GM18870 (cell line): Measurements from ENCODE around the gene MXI1.

Experiments
- ATAC-seq: cut with Tn5 transposase; IDR thresholded peaks from one replicate; pipeline ENCODE4 v1.9.1; 2021; ENCODE audit warnings: moderate library complexity; ENCODE audit not compliant: unreplicated experiment

Gene MXI1

DNA sequence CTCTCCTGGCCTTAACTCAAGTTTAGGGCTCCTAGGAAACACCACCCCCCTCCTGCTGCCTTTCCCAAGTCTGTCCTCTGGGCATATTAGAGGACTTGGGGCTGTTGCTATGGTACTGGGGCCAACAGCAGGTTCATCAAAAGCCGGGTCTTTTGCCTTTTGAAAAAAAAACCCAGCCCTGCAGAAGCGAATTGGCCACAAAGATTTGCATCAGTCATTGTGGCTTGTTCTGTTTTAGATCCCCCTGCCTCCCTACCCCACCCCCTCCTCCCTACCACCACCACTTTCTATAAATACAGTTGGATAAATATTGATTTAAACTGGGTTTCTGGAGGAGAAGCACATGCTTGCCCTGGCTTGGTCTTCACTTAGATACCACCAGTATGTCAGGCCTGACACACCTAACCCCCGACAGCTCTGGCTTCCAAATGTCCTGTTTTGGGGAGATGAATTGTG lies 7.0 kb downstream of the MXI1 start:
- no peak for ATAC-seq

DNA sequence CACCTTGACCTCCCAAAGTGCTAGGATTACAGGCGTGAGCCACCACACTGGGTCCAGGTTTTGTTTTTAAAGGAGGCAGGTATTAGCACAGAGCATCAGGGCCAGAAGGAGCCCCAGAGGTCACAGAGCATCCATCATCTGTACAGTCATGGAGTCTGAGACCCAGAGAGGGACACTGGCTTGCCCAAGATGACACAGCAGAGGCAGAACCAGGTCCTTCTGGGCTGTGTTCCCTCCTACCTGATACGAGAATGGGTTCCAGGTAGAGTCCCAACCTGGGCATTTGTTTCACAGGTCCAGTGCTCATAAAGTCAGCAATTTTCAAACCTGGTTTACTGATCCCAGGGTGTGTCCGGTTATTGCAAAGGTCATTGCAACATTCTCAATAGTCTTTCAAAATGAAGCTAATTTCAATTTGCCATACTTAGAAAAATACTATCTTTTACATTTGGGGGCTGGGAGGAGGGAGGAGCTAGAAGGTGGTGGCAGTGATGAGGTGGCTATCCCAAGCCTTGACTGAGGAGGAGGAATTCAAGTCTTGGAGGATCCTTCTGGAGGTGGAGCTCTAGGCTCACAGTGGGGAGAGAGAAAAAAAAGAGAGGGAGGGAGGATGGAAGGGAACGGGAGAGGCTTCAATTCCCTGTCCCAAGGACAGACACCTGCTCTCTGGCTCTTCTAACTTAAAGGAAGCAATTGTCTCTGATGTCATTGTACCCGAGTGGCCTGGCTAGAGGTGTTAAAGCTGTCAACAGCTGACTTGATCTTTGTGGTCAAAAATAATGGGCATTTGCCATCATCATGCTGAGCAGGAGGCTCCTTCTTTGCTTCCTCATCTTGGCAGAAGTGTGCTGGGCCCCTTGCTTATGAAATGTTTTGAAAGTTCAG lies 8.1 kb downstream of the MXI1 start:
- no peak for ATAC-seq

DNA sequence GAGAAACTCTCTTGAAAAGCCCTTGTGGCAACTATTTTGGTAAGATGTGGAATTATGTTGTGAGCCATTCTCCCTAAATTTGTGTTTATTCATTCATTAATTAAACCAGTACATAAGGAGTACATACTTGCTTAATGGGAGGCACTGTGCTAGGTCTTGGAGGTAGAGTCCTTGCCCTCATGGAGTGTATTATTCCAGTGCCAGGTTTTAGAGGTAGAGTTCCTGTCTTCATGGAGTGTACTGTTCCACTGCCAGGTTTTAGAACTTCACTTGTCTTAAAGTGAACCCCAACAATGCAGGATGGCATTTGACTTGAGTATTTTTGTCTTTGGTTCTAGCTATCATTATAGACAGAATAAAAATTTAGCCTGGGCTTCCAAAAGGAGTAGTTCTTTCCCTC lies 8.8 kb downstream of the MXI1 start:
- ATAC-seq = no peak

DNA sequence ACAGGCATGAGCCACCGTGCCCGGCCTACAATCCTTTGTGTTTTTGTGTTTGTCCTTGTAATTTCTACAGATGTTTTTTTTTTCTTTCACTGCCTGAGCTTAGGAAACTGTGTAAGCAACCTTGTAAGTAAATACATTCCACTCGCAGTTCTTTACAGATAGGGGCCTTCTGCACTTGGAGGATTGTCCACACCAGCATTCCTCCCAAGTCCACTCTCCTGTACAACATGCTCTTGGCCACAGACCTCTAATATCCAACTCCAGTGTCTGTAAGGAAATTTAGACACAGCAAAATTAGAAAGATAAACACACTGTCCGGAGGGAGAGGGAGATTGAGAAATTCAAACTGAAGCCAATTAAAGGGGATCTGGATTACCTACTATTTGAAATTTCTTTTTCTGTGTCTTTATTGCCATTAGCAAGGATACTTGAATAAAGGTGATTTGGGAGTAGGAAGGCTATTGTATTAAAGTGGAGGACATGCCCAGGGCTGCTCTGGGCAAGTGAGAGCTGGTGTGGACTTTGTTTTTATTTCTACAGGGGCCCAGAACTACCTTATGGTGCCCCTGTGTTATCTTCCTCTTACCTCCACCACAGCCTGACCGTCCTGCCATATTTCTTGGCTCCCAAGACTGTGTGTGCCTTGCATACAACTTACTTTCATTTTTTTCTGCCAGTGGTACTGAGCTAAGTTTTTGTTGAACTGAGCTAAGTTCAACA lies 9.7 kb downstream of the MXI1 start:
- no peak for ATAC-seq

DNA sequence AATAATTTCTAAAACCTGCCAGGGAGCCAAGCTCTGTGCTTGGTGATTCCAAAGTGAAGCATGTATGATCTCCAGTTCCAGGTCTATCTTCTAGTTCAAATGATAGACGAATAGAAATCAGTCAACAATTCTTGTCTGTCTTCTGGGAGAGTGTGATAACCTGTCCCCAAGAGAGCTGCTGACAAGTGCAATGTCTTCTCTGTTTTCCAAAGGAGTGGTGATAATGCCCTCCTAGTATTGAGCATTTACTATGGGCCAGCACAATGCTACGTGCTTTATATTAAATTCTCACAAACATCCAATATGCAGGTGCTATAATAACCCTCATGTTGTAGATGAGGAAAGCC lies 10.2 kb downstream of the MXI1 start:
- ATAC-seq = no peak

GRCh38 chr10:110218632-110219031 lies 11.2 kb downstream of the MXI1 start:
- no peak for ATAC-seq

DNA sequence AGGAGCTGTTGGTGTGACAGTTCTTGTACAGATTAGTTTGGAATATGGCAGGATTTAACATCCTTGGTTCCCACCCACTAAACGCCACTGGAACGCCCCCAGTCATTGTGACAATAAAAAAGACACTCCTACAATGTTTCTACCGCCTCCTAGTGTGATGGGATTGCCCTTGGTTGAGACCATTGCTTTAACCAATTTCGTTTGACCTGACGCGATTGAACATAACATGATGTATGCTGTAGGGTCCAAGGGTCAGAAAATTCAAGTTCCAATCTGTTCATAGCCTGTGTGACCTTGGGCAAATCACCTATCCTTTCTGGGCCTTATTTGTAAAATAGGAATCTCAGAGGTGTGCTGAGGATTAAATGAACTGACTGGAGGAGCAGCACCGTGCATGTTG lies 12.5 kb downstream of the MXI1 start:
- ATAC-seq = no peak

GRCh38 chr10:110220398-110220797 lies 13.0 kb downstream of the MXI1 start:
- no peak for ATAC-seq

DNA sequence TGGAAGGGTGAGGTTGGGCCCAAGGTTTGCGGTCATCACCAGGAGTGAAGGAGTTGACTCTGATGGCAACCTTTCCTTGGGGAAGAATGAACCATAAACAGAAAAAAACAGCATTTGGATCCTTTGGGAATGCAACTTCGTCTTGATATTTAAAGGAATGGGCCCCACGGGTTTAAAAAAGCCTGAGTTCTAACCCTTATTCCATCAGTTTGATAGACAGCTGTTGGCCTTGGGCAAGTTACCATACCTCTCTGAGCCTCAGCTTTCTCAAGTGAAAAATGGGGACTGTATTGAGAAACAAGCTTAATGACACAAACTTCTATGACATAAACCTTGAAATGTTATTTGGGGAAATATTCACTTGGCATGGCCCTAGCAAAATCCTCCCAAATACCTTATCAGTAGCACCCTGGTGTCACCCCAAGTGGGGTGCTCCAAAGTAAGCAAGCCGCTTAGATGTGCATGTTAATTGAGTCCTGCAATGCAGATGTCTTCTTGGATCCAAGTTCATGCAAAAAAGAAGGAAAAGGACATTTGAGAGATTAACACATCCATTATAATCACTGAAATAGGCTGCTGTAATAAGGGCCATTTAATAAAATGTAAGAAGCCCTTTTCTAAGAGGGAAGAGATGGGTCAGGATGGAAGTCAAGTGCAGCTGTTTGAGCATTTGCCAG lies 13.8 kb downstream of the MXI1 start:
- peak; percentile 1 for ATAC-seq

- peak; percentile 66 for ATAC-seq
Observed at GRCh38 chr10:110221721-110222261, 14.4 kb downstream of the MXI1 start.

- no peak for ATAC-seq
Observed at GRCh38 chr10:110222641-110223297, 15.4 kb downstream of the MXI1 start.

DNA sequence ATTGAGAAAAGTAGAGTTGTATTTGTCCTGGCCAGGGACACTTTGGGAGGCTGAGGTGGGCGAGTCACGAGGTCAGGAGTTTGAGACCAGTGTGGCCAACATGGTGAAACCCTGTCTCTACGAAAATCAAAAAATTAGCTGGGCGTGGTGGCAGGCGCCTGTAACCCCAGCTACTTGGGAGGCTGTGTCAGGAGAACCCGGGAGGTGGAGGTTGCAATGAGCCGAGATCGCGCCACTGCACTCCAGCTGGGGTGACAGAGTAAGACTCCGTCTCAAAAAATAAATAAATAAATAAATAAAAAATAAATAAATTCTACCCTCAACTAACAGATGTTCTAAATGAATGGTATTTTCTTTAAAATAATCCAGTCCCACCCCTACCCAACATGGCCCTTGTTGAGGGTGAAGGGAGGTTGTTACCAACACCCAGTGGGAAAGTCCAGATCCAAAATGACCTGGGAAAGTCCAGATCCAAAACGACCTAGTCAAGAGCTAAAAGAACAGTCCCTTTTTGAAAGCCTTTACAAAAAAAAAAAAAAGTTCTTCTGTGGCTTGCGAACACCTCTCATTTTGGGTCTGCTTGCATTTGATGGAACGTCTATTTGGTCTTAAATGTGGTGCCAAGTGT lies 16.0 kb downstream of the MXI1 start:
- no peak for ATAC-seq

- ATAC-seq = no peak
Observed at GRCh38 chr10:110224992-110225391, 17.6 kb downstream of the MXI1 start.

DNA sequence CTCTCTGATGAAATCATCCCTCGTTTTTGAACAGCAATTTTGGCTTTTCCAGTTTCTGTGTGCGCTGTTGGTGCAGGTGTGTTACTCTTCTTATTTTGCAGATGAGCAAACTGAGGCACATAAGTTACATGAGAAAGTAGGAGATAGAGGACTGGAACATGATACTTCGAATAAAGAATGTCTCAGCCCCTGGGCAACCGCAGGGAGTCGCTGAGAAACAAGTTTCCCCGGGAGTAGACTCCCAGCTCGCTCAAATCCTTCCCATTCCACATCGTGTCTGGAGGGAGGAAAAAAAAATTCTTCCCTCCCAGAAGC lies 18.0 kb downstream of the MXI1 start:
- no peak for ATAC-seq

DNA sequence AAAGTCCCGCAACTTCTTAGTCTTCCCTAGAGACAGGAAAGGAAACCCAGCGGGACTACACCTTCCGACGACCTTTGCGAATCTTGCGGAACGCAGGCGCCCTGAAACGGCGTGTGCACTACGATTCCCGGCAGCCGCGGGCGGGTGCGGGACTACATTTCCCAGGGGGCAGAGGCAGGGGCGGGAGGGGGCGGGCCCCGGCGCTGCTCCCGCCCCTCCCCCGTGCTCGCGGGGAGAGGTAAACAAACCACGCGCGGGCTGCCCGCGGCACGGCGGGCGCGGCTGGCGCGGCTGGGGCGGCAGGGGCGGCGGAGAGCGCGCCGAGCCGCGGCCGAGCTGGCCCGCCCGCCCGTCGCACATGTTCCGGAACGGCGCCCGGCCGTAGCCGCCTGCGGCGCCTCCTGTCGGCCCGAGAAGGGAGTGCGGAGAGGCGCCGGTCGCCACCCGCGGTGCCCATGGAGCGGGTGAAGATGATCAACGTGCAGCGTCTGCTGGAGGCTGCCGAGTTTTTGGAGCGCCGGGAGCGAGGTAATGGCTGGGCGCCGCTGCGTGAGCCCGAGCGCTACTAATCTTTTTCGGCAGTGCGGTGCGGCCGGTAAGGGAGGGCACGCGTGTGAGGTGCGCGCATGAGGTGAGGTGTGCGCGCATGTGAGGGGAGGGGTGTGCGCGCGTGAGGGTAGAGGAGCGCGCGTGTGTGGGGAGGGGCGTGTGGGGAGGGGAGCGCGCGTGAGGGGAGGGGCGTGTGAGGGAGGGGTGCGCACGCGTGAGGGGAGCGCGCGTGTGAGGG lies 18.5 kb downstream of the MXI1 start:
- ATAC-seq = peak; percentile 72

GRCh38 chr10:110226543-110226925 lies 19.1 kb downstream of the MXI1 start:
- ATAC-seq = no peak

DNA sequence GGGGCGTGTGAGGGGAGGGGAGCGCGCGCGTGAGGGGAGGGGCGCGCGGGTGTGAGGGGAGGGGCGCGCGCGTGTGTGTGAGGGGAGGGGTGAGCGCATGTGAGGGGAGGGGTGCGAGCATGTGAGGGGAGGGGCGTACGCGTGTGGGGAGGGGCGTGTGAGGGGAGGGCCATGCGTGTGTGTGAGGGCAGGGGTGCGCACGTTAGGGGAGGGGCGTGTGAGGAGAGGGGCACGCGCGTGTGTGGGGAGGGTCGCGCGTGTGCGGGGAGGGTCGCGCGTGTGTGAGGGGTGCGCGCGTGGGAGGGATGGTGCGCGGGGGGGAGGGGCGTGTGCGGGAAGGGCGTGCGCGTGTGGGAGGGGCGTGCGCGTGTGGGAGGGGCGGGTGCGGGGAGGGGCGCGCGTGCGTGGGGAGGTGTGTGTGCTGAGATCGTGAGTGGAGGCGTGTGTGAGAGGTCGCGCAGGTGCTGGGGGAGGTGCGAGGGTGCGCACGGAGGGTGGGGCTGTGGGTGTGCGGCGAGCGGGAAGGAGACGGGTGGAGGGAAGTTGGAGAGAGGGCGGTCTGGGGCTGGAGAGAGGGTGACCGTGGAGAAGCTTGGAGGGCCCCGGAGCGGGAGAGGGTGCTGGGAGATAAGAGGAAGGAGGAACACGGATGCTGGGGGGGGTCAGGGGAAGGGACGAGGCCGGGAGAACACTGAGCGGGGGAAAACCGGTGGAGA lies 19.7 kb downstream of the MXI1 start:
- ATAC-seq = no peak

DNA sequence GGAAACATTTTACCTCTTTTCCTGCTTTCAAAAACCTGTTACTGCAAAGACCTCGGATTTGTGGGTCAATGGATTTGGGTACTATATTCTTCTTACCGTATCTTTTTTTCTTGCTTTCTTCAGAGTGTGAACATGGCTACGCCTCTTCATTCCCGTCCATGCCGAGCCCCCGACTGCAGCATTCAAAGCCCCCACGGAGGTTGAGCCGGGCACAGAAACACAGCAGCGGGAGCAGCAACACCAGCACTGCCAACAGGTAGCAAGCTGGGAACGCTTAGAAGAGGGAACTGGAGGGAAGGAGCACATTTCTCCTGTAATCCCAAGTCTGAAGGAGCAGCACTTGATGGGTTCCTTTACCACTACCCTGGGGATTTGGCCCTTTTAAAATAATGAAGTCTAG lies 20.7 kb downstream of the MXI1 start:
- no peak for ATAC-seq

DNA sequence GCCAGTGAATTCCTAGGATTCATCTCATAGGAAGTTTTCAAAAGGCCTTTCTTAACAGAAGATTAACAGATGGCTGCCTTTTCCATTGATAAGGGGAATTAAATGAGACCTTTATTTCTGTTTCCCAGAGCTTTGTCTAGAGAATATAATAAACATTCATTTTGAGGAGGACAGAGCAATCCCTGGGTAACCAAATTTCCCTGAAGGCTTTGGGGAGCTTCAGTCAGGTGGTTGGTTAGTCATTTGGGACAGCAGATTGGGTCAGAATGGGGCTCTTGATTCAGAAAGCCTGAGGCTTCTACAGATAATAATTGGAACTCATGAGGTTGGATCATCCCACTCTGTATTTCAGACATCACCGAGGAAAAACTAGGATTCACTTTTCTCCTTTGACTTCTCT lies 21.8 kb downstream of the MXI1 start:
- ATAC-seq = no peak
